ENCODE measurements around the gene PRKN. TPM values are rescaled to one million over a fixed set of nuclear protein-coding genes. Genes with fewer than 3 reads are reported as not detected.

PRKN gene
- total and polyA plus RNA-seq, 9 of the 15 experiments (the other 6 are each of a cell fraction or from before 2014, with no cell fraction given), result 0.03 to 0.96 (median 0.15) TPM; not detected in 2

DNA sequence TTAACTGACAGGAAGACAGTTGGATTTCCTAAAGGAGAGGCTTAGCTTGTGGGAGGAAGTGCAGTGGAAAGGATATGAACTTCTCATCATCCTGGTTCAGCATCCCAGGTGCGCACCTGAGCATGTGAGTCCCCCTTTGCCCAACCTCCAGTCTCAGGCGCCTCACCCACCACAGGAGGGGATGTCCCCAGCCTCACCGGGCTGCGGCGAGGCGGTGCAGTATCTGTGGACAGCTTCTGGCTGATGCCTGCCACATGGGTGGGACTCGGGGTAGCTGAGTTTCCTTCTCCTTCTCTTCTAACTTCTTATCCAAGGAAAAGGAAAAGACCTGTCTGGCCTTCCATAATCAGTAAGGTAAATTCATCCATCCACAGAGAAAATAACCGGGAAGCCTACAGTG, 914.4 kb downstream of the PRKN start (continued):
- TF ChIP-seq, protein P1, sequence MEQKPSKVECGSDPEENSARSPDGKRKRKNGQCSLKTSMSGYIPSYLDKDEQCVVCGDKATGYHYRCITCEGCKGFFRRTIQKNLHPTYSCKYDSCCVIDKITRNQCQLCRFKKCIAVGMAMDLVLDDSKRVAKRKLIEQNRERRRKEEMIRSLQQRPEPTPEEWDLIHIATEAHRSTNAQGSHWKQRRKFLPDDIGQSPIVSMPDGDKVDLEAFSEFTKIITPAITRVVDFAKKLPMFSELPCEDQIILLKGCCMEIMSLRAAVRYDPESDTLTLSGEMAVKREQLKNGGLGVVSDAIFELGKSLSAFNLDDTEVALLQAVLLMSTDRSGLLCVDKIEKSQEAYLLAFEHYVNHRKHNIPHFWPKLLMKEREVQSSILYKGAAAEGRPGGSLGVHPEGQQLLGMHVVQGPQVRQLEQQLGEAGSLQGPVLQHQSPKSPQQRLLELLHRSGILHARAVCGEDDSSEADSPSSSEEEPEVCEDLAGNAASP (IDR thresholded peaks at IDR 0.05), result no peak
- TF ChIP-seq, protein P2, sequence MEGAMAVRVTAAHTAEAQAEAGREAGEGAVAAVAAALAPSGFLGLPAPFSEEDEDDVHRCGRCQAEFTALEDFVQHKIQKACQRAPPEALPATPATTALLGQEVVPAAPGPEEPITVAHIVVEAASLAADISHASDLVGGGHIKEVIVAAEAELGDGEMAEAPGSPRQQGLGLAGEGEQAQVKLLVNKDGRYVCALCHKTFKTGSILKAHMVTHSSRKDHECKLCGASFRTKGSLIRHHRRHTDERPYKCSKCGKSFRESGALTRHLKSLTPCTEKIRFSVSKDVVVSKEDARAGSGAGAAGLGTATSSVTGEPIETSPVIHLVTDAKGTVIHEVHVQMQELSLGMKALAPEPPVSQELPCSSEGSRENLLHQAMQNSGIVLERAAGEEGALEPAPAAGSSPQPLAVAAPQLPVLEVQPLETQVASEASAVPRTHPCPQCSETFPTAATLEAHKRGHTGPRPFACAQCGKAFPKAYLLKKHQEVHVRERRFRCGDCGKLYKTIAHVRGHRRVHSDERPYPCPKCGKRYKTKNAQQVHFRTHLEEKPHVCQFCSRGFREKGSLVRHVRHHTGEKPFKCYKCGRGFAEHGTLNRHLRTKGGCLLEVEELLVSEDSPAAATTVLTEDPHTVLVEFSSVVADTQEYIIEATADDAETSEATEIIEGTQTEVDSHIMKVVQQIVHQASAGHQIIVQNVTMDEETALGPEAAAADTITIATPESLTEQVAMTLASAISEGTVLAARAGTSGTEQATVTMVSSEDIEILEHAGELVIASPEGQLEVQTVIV (CRISPR knock-in tag; IDR thresholded peaks at IDR 0.05; ENCODE audit: borderline replicate concordance), result no peak
- TF ChIP-seq SMAD3 (CRISPR knock-in tag; conservative IDR thresholded peaks at IDR 0.05), result no peak
- TF ChIP-seq, protein P3, sequence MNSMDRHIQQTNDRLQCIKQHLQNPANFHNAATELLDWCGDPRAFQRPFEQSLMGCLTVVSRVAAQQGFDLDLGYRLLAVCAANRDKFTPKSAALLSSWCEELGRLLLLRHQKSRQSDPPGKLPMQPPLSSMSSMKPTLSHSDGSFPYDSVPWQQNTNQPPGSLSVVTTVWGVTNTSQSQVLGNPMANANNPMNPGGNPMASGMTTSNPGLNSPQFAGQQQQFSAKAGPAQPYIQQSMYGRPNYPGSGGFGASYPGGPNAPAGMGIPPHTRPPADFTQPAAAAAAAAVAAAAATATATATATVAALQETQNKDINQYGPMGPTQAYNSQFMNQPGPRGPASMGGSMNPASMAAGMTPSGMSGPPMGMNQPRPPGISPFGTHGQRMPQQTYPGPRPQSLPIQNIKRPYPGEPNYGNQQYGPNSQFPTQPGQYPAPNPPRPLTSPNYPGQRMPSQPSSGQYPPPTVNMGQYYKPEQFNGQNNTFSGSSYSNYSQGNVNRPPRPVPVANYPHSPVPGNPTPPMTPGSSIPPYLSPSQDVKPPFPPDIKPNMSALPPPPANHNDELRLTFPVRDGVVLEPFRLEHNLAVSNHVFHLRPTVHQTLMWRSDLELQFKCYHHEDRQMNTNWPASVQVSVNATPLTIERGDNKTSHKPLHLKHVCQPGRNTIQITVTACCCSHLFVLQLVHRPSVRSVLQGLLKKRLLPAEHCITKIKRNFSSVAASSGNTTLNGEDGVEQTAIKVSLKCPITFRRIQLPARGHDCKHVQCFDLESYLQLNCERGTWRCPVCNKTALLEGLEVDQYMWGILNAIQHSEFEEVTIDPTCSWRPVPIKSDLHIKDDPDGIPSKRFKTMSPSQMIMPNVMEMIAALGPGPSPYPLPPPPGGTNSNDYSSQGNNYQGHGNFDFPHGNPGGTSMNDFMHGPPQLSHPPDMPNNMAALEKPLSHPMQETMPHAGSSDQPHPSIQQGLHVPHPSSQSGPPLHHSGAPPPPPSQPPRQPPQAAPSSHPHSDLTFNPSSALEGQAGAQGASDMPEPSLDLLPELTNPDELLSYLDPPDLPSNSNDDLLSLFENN (IDR thresholded peaks at IDR 0.05; ENCODE audit: low read depth in 2 of 2, low read length in 2 of 2), result no peak
- TF ChIP-seq MTA3 (IDR thresholded peaks at IDR 0.05; ENCODE audit: borderline replicate concordance), result no peak
- no peak for TF ChIP-seq TRIM28 (IDR thresholded peaks at IDR 0.05)
